ENCODE results near the gene KLHL17. TPM values are rescaled to one million over a fixed set of nuclear protein-coding genes. Genes with fewer than 3 reads are reported as not detected.

The KLHL17 gene
- total RNA-seq, 3 donors from 2014 or later (not counting 1 experiment from before 2014, with no cell fraction given), result 17.8 to 33.5 (median 22.4) TPM

DNA sequence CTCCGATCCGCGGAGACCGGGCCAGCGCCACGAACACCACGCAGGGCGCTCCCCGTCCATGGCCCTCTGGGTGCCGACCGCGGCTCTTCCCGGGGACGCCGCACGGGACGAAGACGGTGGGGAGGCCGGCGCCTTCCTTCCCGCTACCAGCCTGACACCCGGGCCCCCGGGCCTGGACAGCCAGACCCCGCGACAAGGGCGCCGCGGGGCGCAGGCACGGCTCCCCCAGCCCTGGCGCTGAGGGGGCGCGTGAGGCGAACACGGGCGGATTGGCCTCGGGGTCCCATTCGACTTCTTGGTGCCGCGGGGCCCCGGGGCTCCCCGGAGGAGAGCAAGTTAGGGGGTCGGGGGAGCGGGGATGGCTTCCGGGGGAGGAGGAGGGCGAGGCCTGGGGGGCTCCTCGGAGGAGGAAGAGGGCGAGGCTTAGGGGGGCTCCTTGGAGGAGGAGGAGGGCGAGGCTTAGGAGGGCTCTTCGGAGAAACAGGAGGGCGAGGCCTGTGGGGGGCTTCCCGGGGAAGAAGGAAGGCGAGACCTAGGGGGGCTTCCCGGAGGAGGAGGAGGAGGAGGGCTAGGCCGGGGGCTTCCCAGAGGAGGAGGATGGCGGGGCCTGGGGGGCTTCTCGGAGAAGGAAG lies 537 bp upstream of the KLHL17 start:
- Mint-ChIP-seq H3K9me3 (no peaks in the 10 kb centered on the region), H3K4me3 (peak overlapping the region; percentile 94), H3K27ac (peak overlapping the region; percentile 43 to 73), H3K4me1 (peaks cover 22 to 30% of the 10 kb centered on the region in 2 donors), H3K27me3 (ENCODE audit: low read depth in 2 of 2) (no peaks in the 10 kb centered on the region), H3K36me3 (peaks cover 6% of the 10 kb centered on the region)
- peaks cover 20% of the 10 kb centered on the region for H3K36me3 ChIP-seq (ENCODE audit: control insufficient read depth, insufficient read depth, low read length)
- DNase-seq (no peak), ATAC-seq (no peak)
- intact Hi-C loops (cut with micrococcal nuclease), result no loop called here
- no peaks in the 10 kb centered on the region for H3K27me3 ChIP-seq (ENCODE audit: control insufficient read depth, insufficient read depth, low read length)
- WGBS (ENCODE audit: insufficient coverage), result 22% methylated on average over 57 of the region's 57 CpGs
- H3K27ac ChIP-seq (ENCODE audit: low read length), result peak overlapping the region; percentile 50
- peaks cover 43% of the 10 kb centered on the region for H3K4me1 ChIP-seq (ENCODE audit: control insufficient read depth, insufficient read depth, low read length)
- H3K9me3 ChIP-seq (ENCODE audit: control insufficient read depth, insufficient read depth, low read length), result no peaks in the 10 kb centered on the region
- peak overlapping the region; percentile 50 for H3K4me3 ChIP-seq (ENCODE audit: low read length)
- no peak for TF ChIP-seq CTCF (IDR thresholded peaks at IDR 0.05)

GRCh38 chr1:961132-961669 lies 817 bp downstream of the KLHL17 start:
- intact Hi-C loops (cut with micrococcal nuclease), result no loop called here
- Mint-ChIP-seq H3K36me3 (no peaks in the 10 kb centered on the region), H3K27ac (no peak overlapping the region), H3K27me3 (ENCODE audit: low read depth in 2 of 2) (no peaks in the 10 kb centered on the region), H3K9me3 (no peaks in the 10 kb centered on the region), H3K4me1 (peaks cover 17 to 23% of the 10 kb centered on the region in 2 donors), H3K4me3 (peak overlapping the region; percentile 61)
- H3K9me3 ChIP-seq (ENCODE audit: control insufficient read depth, insufficient read depth, low read length), result no peaks in the 10 kb centered on the region
- no peak for ATAC-seq
- H3K27ac ChIP-seq (ENCODE audit: low read length), result no peak overlapping the region
- peaks cover 7% of the 10 kb centered on the region for H3K36me3 ChIP-seq (ENCODE audit: control insufficient read depth, insufficient read depth, low read length)
- no peak for TF ChIP-seq CTCF (IDR thresholded peaks at IDR 0.05)
- peak in 1 of 2 donors; percentile 36 for DNase-seq
- H3K4me3 ChIP-seq (ENCODE audit: low read length), result no peak overlapping the region
- WGBS (ENCODE audit: insufficient coverage), result 41% methylated on average over 56 of the region's 56 CpGs
- peaks cover 50% of the 10 kb centered on the region for H3K4me1 ChIP-seq (ENCODE audit: control insufficient read depth, insufficient read depth, low read length)
- H3K27me3 ChIP-seq (ENCODE audit: control insufficient read depth, insufficient read depth, low read length), result no peaks in the 10 kb centered on the region

GRCh38 chr1:962381-963300 lies 2.3 kb downstream of the KLHL17 start:
- DNase-seq (no peak), ATAC-seq (no peak)
- no peaks in the 10 kb centered on the region for H3K36me3 Mint-ChIP-seq
- no peak overlapping the region for H3K27ac Mint-ChIP-seq
- H3K27me3 Mint-ChIP-seq (ENCODE audit: low read depth in 2 of 2), result no peaks in the 10 kb centered on the region
- H3K4me3 ChIP-seq (ENCODE audit: low read length), result no peak overlapping the region
- H3K9me3 ChIP-seq (ENCODE audit: control insufficient read depth, insufficient read depth, low read length), result no peaks in the 10 kb centered on the region
- H3K27me3 ChIP-seq (ENCODE audit: control insufficient read depth, insufficient read depth, low read length), result no peaks in the 10 kb centered on the region
- no peak overlapping the region for H3K27ac ChIP-seq (ENCODE audit: low read length)
- H3K4me1 ChIP-seq (ENCODE audit: control insufficient read depth, insufficient read depth, low read length), result peaks cover 53% of the 10 kb centered on the region
- TF ChIP-seq CTCF (IDR thresholded peaks at IDR 0.05), result no peak
- intact Hi-C loops (cut with micrococcal nuclease), result no loop called here
- H3K4me1 Mint-ChIP-seq, result peaks cover 11 to 12% of the 10 kb centered on the region in 2 donors
- H3K4me3 Mint-ChIP-seq, result peak overlapping the region; percentile 28
- WGBS (ENCODE audit: insufficient coverage), result 95% methylated on average over 57 of the region's 57 CpGs
- no peaks in the 10 kb centered on the region for H3K9me3 Mint-ChIP-seq
- H3K36me3 ChIP-seq (ENCODE audit: control insufficient read depth, insufficient read depth, low read length), result no peaks in the 10 kb centered on the region

All from natural killer cell (primary cell).